Stimulated activated CD8-positive, alpha-beta memory T cell treated with anti-CD3 and anti-CD28 coated beads, Interleukin-7, amount 100 ng/mL, for 48 hours (primary cell): ENCODE measurements around the gene CRELD2.

Source experiments
- DNase-seq, 2 donors: peaks; one replicate each; pipeline ENCODE4 v3.0.0-alpha.2; 2020; ENCODE audit warnings: low read depth in 1 of 2; ENCODE audit errors: extremely low read depth in 1 of 2

The CRELD2 gene

GRCh38 chr22:49955581-49956417 lies 37.4 kb downstream of the CRELD2 start:
- DNase-seq = no peak

GRCh38 chr22:49956418-49956770 lies 38.0 kb downstream of the CRELD2 start:
- no peak for DNase-seq

- no peak for DNase-seq
Measured at GRCh38 chr22:49956914-49957825, 38.7 kb downstream of the CRELD2 start.

- no peak for DNase-seq
Measured at GRCh38 chr22:49957826-49958365, 39.5 kb downstream of the CRELD2 start.

GRCh38 chr22:49958366-49958921 lies 40.0 kb downstream of the CRELD2 start:
- no peak for DNase-seq

- DNase-seq = no peak
Measured at GRCh38 chr22:49958931-49959781, 40.7 kb downstream of the CRELD2 start.

GRCh38 chr22:49959782-49960158 lies 41.3 kb downstream of the CRELD2 start:
- no peak for DNase-seq

GRCh38 chr22:49960159-49961004 lies 41.9 kb downstream of the CRELD2 start, which contains the start of gene PIM3:
Gene PIM3 (plus strand): TSS chr22:49960772. CDS start chr22:49960948, 176 bp downstream.
- DNase-seq = peak; percentile 91 to 96

GRCh38 chr22:49961005-49961600 lies 42.7 kb downstream of the CRELD2 start:
- no peak for DNase-seq

- DNase-seq = no peak
Measured at GRCh38 chr22:49961601-49962011, 43.2 kb downstream of the CRELD2 start.

- peak; percentile 81 for DNase-seq
Measured at GRCh38 chr22:49962012-49962750, 43.7 kb downstream of the CRELD2 start.

- DNase-seq = no peak
Measured at GRCh38 chr22:49962751-49963646, 44.6 kb downstream of the CRELD2 start.

- DNase-seq = no peak
Measured at GRCh38 chr22:49963647-49964026, 45.2 kb downstream of the CRELD2 start.

GRCh38 chr22:49964136-49965090 lies 46.0 kb downstream of the CRELD2 start:
- no peak for DNase-seq

GRCh38 chr22:49965091-49966040 lies 46.9 kb downstream of the CRELD2 start:
- no peak for DNase-seq
